GM12878 (cell line): ENCODE measurements around the gene HBZ. TPM values are rescaled to one million over a fixed set of nuclear protein-coding genes. Genes with fewer than 3 reads are reported as not detected.

Source experiments
- ATAC-seq: fragments of 200-7000 bp; cut with Tn5 transposase; 3 replicates; pipeline ENCODE4 v1.9.1; 2020; ENCODE audit warnings: mild to moderate bottlenecking, moderate library complexity
- BruUV-seq: library from RNA; stranded (reverse); fragments of 400-500 nt; replicated peaks from 2 replicates; lab custom pipeline; 2021; lab: Mats Ljungman, UMichigan
- CTCF ChIA-PET: fragments of 300-600 bp; sonication (Branson Sonifier 250); formaldehyde crosslinking; extraction: SDS; loops from one replicate; lab custom pipeline; 2021; ENCODE audit warnings: inconsistent platforms; lab: Yijun Ruan, JAX
- POLR2A ChIA-PET: fragments of 350-600 bp; formaldehyde crosslinking; extraction: SDS; loops from one replicate; lab custom pipeline; 2021; ENCODE audit warnings: inconsistent platforms; lab: Charles Lee
- RAD21 ChIA-PET: fragments of 300-600 bp; sonication (Branson Sonifier 250); formaldehyde crosslinking; loops from one replicate; lab custom pipeline; 2023; ENCODE audit warnings: antibody characterized with exemption; ENCODE audit not compliant: unreplicated experiment; lab: Charles Lee
- SMC1A ChIA-PET: fragments of 300-600 bp; sonication (Branson Sonifier 250); formaldehyde crosslinking; loops from one replicate; lab custom pipeline; 2023; ENCODE audit not compliant: unreplicated experiment, uncharacterized antibody; lab: Charles Lee
- DNase-seq: peaks from one replicate; pipeline ENCODE4 v3.0.0-alpha.2; 2011; ENCODE audit warnings: low read depth, low spot score
- FAIRE-seq: peaks from 3 replicates; lab custom pipeline; 2011; peaks lifted over from hg19 to GRCh38; lab: Jason Lieb, UNC
- H2AFZ ChIP-seq: 2 replicates; pipeline ENCODE4 v1.6.0; 2011; ENCODE audit warnings: low read depth, low read length, control low read depth; ENCODE audit not compliant: control insufficient read depth
- H3K27ac ChIP-seq: 2 replicates; pipeline ENCODE4 v1.5.1; 2011; ENCODE audit warnings: control low read depth; ENCODE audit not compliant: control insufficient read depth, insufficient read depth
- H3K27me3 ChIP-seq, 2 experiments: replicated peaks in 1 of 2; 2 replicates each; pipeline versions ENCODE4 v1.6.0 to v1.6.1; 2011; ENCODE audit warnings: low read length in 1 of 2; ENCODE audit not compliant: control insufficient read depth in 2 of 2, insufficient read depth in 2 of 2
- H3K36me3 ChIP-seq, 2 experiments: 2 replicates each; pipeline ENCODE4 v1.5.1; 2011; ENCODE audit warnings: low read length in 1 of 2; ENCODE audit not compliant: control insufficient read depth in 2 of 2, insufficient read depth in 2 of 2
- H3K4me1 ChIP-seq: 2 replicates; pipeline ENCODE4 v1.6.1; 2011; ENCODE audit warnings: mild to moderate bottlenecking, low read length, moderate library complexity, mixed read lengths; ENCODE audit not compliant: control insufficient read depth, insufficient read depth
- H3K4me2 ChIP-seq: 2 replicates; pipeline ENCODE4 v1.6.0; 2011; ENCODE audit warnings: control low read depth; ENCODE audit not compliant: control insufficient read depth, insufficient read depth
- H3K4me3 ChIP-seq: fragments of 200-600 bp; sonication (generic); 2 replicates; pipeline ENCODE4 v1.5.1; 2016
- H3K79me2 ChIP-seq: 2 replicates; pipeline ENCODE4 v1.6.0; 2011; ENCODE audit warnings: low read length; ENCODE audit not compliant: control insufficient read depth, insufficient read depth
- H3K9ac ChIP-seq: 2 replicates; pipeline ENCODE4 v1.8.0; 2011; ENCODE audit warnings: low read length, control low read depth, mixed read lengths; ENCODE audit not compliant: control insufficient read depth, insufficient read depth
- H3K9me3 ChIP-seq: replicated peaks from 3 replicates; pipeline ENCODE4 v1.5.1; 2011; ENCODE audit warnings: mild to moderate bottlenecking, low read length; ENCODE audit not compliant: control insufficient read depth, insufficient read depth
- H4K20me1 ChIP-seq: 2 replicates; pipeline ENCODE4 v1.6.0; 2011; ENCODE audit not compliant: control insufficient read depth, insufficient read depth
- BHLHE40 ChIP-seq, 2 experiments: fragments of 450-650 bp in 1 of 2; IDR thresholded peaks; 2 replicates each; pipeline ENCODE4 v1.6.1; 2011 to 2017; ENCODE audit warnings: low read depth in 2 of 2, borderline replicate concordance in 1 of 2, improper control_type of control experiment in 1 of 2, low read length in 1 of 2, mild to moderate bottlenecking in 1 of 2
- BRCA1 ChIP-seq: IDR thresholded peaks from 2 replicates; pipeline ENCODE4 v1.6.1; 2011; ENCODE audit warnings: low read depth, low read length, improper control_type of control experiment
- CBX5 ChIP-seq: sonication (generic); IDR thresholded peaks from 2 replicates; pipeline ENCODE4 v1.6.1; 2016; ENCODE audit warnings: low read depth, moderate library complexity, mild to moderate bottlenecking, inconsistent platforms
- EP300 ChIP-seq, 2 experiments: fragments of 150-350 bp in 1 of 2; IDR thresholded peaks; 2 replicates each; pipeline ENCODE4 v1.6.1; 2011 to 2012; ENCODE audit warnings: low read depth in 2 of 2, low read length in 2 of 2, borderline replicate concordance in 1 of 2, improper control_type of control experiment in 1 of 2, inconsistent platforms in 1 of 2; ENCODE audit not compliant: control insufficient read depth in 1 of 2
- FOXM1 ChIP-seq: IDR thresholded peaks from 2 replicates; pipeline ENCODE4 v1.6.1; 2012; ENCODE audit warnings: low read depth, mild to moderate bottlenecking, inconsistent platforms, low read length, moderate library complexity
- HSF1 ChIP-seq: fragments of 150-350 bp; IDR thresholded peaks from 2 replicates; pipeline ENCODE4 v1.6.1; 2014; ENCODE audit warnings: mild to moderate bottlenecking, low read depth, low read length
- IKZF2 ChIP-seq, 2 experiments: fragments of 450-650 bp; IDR thresholded peaks; 2 replicates each; pipeline ENCODE4 v1.6.1; 2017; ENCODE audit warnings: mild to moderate bottlenecking in 2 of 2, moderate library complexity in 2 of 2
- JUNB ChIP-seq: IDR thresholded peaks from 2 replicates; pipeline ENCODE4 v1.6.1; 2016; ENCODE audit warnings: antibody characterized with exemption, mild to moderate bottlenecking
- NFIC ChIP-seq: IDR thresholded peaks from 2 replicates; pipeline ENCODE4 v1.6.1; 2012; ENCODE audit warnings: low read depth, mild to moderate bottlenecking, inconsistent platforms, low read length, moderate library complexity
- NFYA ChIP-seq: IDR thresholded peaks from 2 replicates; pipeline ENCODE4 v1.6.1; 2011; ENCODE audit warnings: low read depth, mild to moderate bottlenecking, low read length, improper control_type of control experiment, borderline replicate concordance
- NFYB ChIP-seq: IDR thresholded peaks from 2 replicates; pipeline ENCODE4 v1.6.1; 2011; ENCODE audit warnings: low read depth, mild to moderate bottlenecking, low read length, improper control_type of control experiment, moderate library complexity; ENCODE audit not compliant: insufficient read depth
- NR2C2 ChIP-seq: IDR thresholded peaks from 2 replicates; pipeline ENCODE4 v1.6.1; 2011; ENCODE audit warnings: borderline replicate concordance, low read depth; ENCODE audit not compliant: control insufficient read depth, insufficient read length
- POLR2AphosphoS5 ChIP-seq: IDR thresholded peaks from 2 replicates; pipeline ENCODE4 v1.6.1; 2011; ENCODE audit warnings: mild to moderate bottlenecking, low read length, inconsistent platforms
- RB1 ChIP-seq: fragments of 450-650 bp; formaldehyde crosslinking; IDR thresholded peaks from 2 replicates; pipeline ENCODE4 v1.6.1; 2017; ENCODE audit warnings: mild to moderate bottlenecking, borderline replicate concordance
- SRF ChIP-seq, 2 experiments: IDR thresholded peaks; 2 replicates each; pipeline ENCODE4 v1.6.1; 2011; ENCODE audit warnings: low read depth in 2 of 2, low read length in 2 of 2, mild to moderate bottlenecking in 1 of 2, moderate library complexity in 1 of 2
- ZBTB33 ChIP-seq: fragments of 450-650 bp; IDR thresholded peaks from 2 replicates; pipeline ENCODE4 v1.6.1; 2017; ENCODE audit warnings: mild to moderate bottlenecking
- WGBS: methylation state at CpG from one replicate; pipeline ENCODE4 v1.1.6; 2016; ENCODE audit warnings: low lambda C conversion rate; ENCODE audit not compliant: insufficient replicate concordance, insufficient coverage; ENCODE audit errors: missing lambda C conversion rate; 5-methylcytosine and 5-hydroxymethylcytosine counted together
- in situ Hi-C: fragments of 300-500 bp; cut with MboI; formaldehyde crosslinking; loops from 9 replicates; pipeline ENCODE4 v1.14.3; 2018; ENCODE audit warnings: mixed read lengths
- intact Hi-C: fragments of 100-400 bp; cut with micrococcal nuclease; formaldehyde crosslinking; loops from one replicate; pipeline ENCODE4 v1.14.2; 2022; ENCODE audit not compliant: unreplicated experiment
- polyA plus RNA-seq, 11 experiments: library from polyadenylated mRNA; depleted of rRNA in 4 of 11; unstranded in 6 of 11; stranded (reverse) in 5 of 11; fragments of >200 nt; fragmentation: Nextera tagmentation in 4 of 11; fragmentation: Illumina TruSeq in 1 of 11; extraction: Ambion mirVana in 4 of 11; extraction: Trizol in 1 of 11; gene quantifications; 1 replicate in 1 of 11; 2 replicates in 10 of 11; pipeline versions ENCODE4 v1.2.1 to v1.2.3, GENCODE V29; 2011 to 2016; ENCODE audit warnings: inconsistent platforms in 2 of 11, missing spikeins in 2 of 11, low read depth in 1 of 11
- total RNA-seq, 4 experiments: library from RNA; depleted of rRNA in 3 of 4; stranded (reverse); fragments of >200 nt in 3 of 4; fragmentation: Illumina TruSeq in 1 of 4; extraction: Trizol in 1 of 4; gene quantifications; 2 replicates each; pipeline versions ENCODE4 v1.2.1 to v1.2.3, GENCODE V29; 2013 to 2021

Gene HBZ
- total and polyA plus RNA-seq, 10 of the 15 experiments (the other 5 are each of a cell fraction or from before 2014, with no cell fraction given), result 0.49 TPM; not detected in 9

- Histone ChIP-seq H3K4me1 (peaks cover 8% of the 10 kb centered on the region; the same call in 1 of the 2 replicates), H4K20me1 (no peaks in the 10 kb centered on the region), H3K79me2 (no peaks in the 10 kb centered on the region), H3K9me3 (no peaks in the 10 kb centered on the region), H3K9ac (no peak overlapping the region), H3K4me2 (no peak overlapping the region), H3K36me3 (no peaks in the 10 kb centered on the region), H3K4me3 (no peak overlapping the region), H2AFZ (no peak overlapping the region), H3K27ac (no peak overlapping the region), H3K27me3 (peaks cover 6 to 10% of the 10 kb centered on the region in 2 experiments)
- 79% methylated on average over 11 of the region's 11 CpGs for WGBS
- BruUV-seq, result no TSS peak
- ChIA-PET CTCF (interaction anchor here (1.0 kb wide), 1 partner anchor 71 kb away, joined by 3 read pairs; no protein-coding TSS in a partner anchor), RAD21 (no interaction called here), POLR2A (no interaction called here), SMC1A (no interaction called here)
- FAIRE-seq (no peak), DNase-seq (no peak), ATAC-seq (no peak)
- in situ Hi-C loops, result no loop called here
- TF ChIP-seq HSF1 (no peak), NR2C2 (no peak), SRF (IDR thresholded peaks at IDR 0.05; ENCODE audit: low read depth in 2 of 2, low read length in 2 of 2) (no peak), EP300 (IDR thresholded peaks at IDR 0.05; ENCODE audit: borderline replicate concordance in 1 of 2, control insufficient read depth in 1 of 2, low read depth in 2 of 2, low read length in 2 of 2) (no peak), POLR2AphosphoS5 (no peak), BRCA1 (no peak), CBX5 (no peak), ZBTB33 (no peak), NFYA (no peak), BHLHE40 (IDR thresholded peaks at IDR 0.05; ENCODE audit: borderline replicate concordance in 1 of 2, low read depth in 2 of 2, low read length in 1 of 2) (no peak), FOXM1 (no peak), NFIC (no peak), IKZF2 (IDR thresholded peaks at IDR 0.05) (no peak), JUNB (no peak), RB1 (no peak), NFYB (no peak)
- intact Hi-C loops, result no loop called here
Observed at GRCh38 chr16:178668-179015, 26.2 kb downstream of the HBZ start.
